GM18873 (cell line): ENCODE results near the gene RTKN2.
"Not testable (repeated sequence)": the region's sequence is repeated elsewhere in the genome, so short reads cannot be mapped to it uniquely, and the experiment has no call there.

ENCODE experiments used
- ATAC-seq: cut with Tn5 transposase; IDR thresholded peaks from one replicate; pipeline ENCODE4 v1.9.1; 2021; ENCODE audit warnings: mild to moderate bottlenecking, moderate library complexity, moderate number of reproducible peaks; ENCODE audit not compliant: unreplicated experiment, low FRiP score

The RTKN2 gene, protein sequence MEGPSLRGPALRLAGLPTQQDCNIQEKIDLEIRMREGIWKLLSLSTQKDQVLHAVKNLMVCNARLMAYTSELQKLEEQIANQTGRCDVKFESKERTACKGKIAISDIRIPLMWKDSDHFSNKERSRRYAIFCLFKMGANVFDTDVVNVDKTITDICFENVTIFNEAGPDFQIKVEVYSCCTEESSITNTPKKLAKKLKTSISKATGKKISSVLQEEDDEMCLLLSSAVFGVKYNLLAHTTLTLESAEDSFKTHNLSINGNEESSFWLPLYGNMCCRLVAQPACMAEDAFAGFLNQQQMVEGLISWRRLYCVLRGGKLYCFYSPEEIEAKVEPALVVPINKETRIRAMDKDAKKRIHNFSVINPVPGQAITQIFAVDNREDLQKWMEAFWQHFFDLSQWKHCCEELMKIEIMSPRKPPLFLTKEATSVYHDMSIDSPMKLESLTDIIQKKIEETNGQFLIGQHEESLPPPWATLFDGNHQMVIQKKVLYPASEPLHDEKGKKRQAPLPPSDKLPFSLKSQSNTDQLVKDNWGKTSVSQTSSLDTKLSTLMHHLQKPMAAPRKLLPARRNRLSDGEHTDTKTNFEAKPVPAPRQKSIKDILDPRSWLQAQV

DNA sequence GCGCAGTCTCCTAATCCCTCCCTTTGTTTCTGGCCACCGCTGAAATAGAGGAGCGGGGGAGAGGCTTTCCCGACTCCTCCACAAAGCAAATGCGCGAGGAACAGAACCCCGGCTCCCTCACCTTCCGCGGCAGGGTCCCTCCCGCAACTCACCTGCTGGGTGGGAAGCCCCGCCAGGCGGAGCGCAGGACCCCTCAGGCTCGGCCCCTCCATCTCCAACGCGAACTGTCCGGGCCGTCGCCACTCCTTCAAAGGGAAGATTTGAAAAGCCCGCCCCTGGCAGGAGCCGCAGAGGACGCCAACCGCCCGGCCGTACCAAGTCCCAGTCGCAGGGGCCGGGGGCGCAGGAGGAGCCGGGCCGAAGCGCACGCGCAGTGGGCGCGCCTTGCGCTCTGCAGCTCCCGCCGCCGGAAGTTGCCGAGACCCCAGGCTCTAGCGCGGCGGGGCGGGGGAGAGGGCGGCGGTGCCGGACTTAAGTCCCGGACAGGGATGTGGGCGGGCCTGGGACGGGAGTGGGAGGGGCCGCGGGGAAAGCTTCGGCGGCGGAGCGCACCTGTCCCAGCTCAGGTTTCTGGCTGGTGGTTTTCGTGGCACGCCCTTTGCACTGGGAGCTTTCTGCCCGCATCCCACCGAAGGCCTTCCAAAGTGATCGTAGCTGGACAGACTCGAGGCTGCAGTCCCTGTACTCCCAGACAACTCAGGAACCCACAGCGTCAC, at the start of gene RTKN2:
Gene RTKN2, minus strand, starts transcription at position 446 of the 716 bp plus-strand sequence. Its CDS starts 234 bp downstream, at position 212.
- no peak for ATAC-seq

DNA sequence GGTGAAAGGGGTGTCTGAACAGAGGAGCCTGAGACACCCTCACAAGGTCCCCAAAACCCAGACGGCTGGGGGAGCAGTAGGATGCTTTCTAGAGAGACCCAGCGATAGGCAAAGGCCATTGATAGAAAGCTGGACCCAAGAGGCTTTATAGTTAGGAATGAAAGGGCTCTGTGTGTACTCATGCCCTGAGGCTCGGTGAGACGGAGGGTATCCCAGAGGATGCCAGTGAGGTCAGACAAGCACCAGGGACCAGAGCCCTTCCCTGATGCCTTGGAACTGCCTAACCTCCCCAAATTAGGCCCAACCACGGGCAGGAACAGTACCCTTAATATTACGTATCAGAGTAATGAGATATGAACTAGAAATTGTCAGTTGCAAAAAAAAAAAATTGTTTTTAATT, 48.6 kb upstream of the RTKN2 start:
- no peak for ATAC-seq

DNA sequence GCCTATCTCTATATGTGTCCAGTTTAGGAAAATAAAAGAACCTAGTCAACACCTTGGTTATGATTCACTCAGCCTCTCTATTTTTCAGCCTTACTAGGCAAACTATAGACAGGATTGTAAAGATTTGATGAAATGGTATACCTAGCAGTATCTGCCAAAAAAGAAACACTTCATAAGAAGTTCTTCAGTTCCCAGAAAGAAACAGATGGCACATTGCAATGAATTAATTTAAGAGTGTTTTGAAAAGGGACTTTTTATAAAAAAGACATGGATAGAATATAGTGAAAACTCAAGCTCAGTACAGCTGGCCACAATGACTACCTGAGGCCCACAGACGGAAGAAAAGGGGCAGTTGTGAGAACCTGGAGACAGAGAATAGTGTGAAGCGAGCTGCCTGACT, 40.6 kb upstream of the RTKN2 start:
- no peak for ATAC-seq

DNA sequence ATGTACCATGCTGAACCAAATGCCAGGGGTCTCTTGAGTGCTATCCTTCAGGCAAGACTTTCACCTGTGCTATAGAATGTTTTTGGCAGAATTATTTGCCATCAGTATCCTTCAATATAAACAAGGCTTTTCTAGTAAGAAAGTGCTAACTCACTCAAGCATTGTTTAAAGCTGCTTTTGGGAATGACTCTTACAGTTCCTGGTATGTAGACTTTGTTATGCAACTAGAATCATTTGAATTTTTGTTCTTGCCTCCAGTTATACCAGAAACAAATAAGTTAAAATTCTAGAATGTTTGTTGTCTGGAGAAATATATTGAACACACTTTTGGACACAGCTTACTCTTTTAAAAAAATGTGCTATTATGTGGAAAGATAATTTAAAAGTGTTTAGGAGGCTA, 39.5 kb upstream of the RTKN2 start:
- ATAC-seq, result no peak

DNA sequence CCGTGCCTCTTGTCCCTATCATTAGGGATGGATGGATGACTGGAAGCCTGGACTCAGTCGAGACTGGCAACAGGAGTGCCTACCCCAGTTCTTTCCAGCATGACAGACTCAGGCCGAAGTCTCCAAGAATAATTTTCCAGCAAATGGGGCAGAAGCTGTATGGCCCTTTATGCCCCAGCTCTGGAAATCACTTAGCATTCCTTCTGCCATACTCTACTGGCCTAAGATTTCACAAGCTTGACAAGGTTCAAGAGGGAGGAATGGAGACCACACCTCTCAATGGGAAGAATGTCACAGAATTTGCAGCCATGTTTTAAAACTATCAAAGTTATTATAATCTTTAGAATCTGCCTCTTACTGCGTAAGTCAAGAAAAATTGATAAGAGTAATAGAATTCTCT, 39.0 kb upstream of the RTKN2 start:
- no peak for ATAC-seq

DNA sequence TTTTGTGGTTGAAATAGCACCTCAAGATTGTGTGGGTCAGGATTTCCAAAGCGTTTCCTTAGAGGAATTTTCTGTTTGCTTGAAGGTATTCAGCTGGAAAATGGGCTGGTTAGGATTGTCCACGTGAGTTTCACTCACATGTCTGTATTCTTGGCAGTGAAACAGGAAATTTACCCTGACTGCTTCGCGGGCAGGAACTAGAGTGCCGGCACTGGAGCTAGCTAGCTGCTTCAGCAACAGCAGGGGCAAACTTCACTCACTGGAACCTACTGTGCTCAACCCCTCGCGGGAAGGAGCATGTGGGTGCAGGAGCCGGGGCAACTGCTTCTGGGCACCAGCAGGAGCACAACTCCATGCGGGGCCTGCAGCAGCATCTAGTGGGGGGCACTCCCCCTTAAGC, 38.0 kb upstream of the RTKN2 start:
- no peak for ATAC-seq

DNA sequence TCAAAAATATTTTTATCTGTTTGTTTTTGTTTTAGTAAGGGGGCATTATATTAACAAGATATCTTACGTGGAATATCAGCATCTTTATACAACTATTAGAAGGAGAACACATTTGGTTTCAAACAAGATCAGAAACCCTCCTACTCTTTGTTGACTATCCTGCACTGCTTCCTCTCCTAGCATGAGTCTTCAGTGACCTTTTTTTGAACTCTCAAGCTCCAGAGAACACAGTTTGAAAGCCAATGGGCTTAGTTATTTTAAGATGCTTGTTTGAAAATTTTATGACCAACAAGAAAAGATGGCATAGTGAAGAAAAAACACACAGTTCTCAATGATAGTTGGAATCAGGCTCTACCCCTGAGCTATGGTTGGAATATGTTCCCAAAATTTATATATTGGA, 37.2 kb upstream of the RTKN2 start:
- ATAC-seq, result no peak

DNA sequence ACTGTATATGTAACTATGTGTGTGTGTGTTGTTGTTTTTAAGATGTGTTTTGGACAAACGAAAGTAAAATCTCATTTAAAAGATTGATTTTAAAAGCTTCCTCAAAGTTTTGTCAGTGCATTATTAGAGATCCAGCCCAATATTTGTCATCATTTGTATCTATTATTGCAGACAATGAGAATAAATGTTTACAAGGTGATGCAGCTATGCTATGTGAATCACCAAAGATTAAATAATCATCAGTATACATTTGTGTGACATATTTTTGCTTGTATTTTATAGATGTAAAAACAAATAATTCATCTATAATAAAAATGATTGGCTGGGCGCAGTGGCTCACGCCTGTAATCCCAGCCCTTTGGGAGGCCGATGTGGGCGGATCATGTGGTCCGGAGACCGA, 35.3 kb upstream of the RTKN2 start:
- no peak for ATAC-seq

DNA sequence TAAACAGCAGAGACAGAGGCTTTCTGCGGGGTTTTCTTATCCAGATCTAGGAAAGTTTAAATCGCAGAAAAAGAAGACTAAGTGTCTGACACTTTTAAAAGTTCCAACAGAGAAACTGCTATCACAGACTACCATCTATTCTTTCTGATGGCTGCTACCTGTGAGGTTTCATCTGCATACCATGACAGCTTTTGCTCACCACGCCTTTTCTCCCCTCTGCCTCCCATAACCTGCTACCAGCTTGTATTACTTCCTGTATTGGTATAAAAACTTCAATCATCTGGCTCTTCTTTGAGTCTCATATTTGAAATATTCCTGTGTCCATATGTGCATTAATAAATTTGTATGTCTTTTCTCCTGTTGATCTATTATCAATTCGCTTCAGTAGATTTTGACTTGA, 34.1 kb upstream of the RTKN2 start:
- no peak for ATAC-seq

DNA sequence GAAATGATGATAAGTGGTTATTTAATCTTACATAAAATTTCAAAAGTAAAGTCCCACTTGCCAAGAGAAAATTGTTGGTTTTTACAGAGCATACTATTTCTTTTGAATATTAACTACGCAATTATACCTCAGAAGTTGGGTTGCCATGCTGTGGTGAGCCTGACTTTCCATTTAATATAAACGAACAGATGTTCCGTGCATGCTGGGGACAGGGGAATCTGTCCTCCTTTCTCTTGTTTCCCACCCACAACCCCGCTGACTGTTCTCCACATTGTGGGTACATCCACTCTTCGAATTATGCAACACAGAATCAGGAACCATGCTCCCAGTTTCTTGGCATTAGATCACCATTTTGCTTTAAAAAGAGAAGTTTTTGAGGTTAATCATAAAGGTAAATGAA, 29.2 kb upstream of the RTKN2 start:
- no peak for ATAC-seq

DNA sequence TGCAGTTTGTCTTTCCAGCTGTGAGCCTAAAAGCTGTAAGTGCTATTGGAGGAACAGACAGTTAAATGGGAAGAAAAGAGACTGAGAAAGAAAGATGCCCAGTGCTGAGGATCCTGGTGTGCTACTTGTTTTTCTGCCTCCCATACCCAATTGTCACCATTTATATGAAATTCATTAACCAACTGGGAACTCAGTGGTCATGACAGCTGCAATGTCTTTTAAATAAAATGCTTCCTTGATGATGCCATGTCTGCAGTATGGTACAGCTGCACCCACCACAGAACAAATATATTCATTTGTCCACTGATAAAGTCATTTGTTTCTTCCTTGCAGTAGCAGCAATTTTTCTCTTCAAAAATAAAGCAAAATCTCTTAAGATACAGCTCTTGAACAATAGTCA, 15.6 kb upstream of the RTKN2 start:
- ATAC-seq, result no peak

DNA sequence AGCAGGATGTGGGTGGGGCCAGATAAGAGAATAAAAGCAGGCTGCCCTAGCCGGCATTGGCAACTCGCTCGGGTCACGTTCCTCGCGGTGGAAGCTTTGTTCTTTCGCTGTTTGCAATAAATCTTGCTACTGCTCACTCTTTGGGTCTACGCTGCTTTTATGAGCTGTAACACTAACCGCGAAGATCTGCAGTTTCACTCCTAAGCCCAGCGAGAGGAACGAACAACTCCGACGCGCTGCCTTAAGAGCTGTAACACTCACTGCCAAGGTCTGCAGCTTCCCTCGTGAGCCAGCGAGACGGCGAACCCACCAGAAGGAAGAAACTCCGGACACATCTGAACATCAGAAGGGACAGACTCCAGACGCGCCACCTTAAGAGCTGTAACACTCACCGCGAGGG, 12.7 kb upstream of the RTKN2 start:
- not testable (repeated sequence) for ATAC-seq

DNA sequence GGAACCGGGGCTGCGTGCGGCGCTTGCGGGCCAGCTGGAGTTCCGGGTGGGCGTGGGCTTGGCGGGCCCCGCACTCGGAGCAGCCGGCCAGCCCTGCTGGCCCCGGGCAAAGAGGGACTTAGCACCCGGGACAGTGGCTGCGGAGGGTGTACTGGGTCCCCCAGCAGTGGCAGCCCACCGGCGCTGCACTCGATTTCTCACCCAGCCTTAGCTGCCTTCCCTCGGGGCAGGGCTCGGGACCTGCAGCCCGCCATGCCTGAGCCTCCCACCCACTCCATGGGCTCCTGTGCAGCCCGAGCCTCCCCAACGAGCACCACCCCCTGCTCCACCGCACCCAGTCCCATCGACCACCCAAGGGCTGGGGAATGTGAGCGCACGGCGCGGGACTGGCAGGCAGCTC, 11.7 kb upstream of the RTKN2 start:
- not testable (repeated sequence) for ATAC-seq

DNA sequence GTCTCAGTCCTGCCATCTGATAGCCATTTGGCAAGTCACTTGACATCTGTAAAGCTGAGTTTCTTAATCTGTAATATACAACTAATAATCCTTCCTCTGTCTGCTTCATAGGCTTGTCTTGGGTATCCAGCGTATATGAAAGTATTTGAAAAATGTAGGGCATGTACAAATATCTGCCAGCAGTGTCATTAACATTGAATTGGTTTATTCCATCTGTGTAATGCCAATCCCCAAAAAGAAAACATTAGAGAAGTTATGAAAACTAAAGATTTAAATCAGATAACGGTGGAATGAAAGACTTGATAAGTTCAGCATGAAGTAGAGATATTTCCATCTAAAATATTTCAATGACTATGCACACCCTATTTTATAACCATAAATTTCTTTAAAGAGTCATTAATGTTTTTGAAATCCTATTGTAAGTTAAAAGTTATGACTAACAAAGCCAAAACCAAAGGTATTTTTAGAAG, 9.8 kb upstream of the RTKN2 start:
- no peak for ATAC-seq

DNA sequence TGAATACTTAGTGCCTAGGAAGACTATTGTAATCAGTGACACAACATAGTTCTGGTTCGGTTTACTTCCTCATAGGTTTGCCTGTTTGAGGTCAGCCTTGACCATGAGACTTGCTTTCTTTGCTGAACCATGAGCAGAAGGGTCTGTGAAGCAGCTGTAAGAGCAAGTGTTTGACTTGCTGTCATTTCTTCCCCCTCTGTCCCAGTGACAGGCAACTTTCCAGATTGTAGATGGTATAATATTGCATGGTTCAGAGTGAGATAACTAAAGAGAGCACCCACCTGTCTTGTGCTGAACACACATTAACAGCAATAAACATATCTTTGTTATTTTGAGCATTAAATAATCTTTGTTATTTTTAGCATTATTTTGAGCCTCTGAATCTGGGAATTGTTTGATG, 9.3 kb upstream of the RTKN2 start:
- no peak for ATAC-seq

DNA sequence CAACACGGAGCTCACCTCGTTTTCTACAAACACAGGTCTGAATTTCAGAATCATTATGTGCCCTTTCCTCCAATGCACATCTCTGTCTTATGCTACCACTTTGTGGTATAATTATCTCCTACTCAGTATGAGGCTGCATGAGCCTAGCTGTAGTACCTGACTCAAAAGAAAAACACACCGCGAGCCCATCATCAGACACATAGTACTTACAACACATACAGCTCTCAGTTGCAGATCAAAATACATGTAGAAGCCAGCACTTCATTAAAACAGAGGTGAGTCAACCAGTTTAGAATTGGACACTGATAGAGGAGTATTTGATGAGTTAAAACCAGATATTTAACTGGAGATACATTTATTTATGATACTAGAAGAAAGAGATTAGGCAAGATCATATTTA, 1.4 kb upstream of the RTKN2 start:
- ATAC-seq, result no peak

DNA sequence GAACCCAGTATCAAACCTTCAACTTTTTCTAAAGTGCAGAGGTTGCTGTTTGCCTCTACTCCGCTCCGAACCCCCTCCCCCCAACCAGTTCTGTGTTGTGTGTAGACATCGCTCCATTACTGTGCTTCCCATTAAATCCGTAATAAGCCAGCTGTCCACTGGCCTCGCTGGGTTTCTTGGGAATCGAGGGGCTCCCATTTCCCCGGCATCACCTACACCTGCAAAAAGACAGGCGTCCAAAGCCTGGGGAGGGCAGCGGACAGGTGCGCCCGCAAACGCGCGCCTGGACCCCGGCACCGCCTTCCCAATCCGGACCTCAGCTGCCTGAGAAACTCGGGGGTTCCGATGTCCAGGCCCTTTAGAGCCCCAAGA, 631 bp downstream of the RTKN2 start:
- no peak for ATAC-seq

DNA sequence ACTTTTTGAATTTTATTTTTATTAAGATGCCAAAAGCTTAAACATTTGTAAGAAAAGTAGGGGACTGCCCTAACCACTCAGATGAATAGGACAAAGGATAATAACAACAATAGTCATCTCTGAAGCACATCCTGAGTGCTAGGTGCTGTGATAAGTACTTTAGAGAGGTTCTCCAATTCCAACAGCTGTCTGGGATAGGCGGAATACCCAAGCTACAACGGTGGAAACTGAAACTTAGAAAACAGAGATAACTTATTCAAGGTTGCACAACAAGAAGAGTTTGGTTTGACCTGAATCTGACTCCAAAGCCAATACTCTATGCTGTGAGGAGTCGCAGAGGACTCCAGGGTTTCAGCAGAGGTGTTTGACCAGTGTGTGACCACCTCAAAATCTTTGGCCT, 2.0 kb downstream of the RTKN2 start:
- no peak for ATAC-seq

DNA sequence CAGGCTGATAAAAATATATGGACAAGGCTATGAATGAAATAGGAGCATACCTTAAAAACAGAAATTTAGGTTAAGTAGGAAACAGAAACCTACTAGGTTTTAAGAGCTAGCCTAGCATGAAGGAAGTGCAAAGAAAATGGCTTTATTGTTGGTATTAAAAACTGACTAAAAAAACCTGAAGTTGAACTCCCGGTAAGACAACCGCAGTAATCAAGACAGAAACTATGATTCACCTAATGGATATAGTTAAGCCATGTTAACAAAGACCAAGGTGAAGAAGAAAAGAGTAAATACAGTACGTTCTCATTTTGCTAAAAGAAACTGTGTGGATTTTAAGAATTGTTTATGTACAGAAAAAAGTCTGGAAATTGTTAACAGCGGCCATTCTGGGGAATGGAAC, 2.5 kb downstream of the RTKN2 start:
- ATAC-seq, result no peak

DNA sequence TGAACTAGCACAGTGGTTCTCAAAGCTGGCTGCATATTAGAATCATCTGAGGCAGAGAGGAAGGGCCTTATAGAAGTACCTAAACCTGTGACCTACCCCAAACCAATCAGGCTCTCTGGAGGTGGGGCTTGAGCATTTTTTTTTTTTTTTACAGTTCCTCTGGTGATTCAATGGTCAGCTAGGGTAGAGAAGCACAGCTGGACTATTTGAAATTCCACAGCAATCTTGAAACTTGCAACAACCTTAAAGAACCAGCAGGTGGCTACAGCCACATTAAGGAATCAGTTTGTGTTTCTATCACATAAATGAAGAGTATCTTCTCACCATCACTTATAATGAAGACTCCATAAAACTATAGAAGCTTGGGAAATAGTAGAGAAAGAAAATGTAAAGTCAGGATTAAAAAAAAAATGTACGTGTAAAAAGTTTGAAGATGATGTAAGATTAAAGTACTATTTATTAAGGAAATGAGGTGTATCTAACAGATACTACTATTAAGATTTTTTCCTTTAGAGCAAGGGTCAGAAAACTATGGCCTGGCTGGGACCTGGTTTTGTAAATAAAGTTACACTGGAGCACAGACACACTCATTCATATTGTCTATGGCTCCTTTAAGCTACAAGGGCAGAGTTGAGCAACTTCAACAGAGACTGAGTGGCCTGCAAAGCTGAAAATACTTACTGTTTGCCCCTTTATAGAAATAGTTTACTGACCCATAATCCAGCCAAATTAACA, 3.8 kb downstream of the RTKN2 start:
- peak; percentile 39 for ATAC-seq

DNA sequence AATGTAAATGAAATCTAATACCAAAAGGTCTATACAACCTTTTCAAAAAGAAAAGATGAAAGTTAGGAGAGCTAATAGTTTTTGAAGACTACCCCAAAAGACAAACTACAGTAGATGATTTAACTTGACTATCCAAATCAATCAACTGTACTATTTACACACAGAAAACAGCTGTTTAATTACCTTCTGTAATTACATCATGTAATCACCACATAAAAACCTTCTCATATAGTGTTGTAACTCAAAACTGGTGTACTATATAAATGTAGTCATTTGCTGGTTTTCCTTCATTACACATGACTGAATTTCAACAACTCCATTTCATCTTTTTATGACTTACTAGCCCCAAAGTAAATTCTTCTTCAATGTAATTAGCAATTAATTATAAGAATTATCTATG, 4.5 kb downstream of the RTKN2 start:
- no peak for ATAC-seq
